Embryonic facial prominence (tissue), 1 donor: ENCODE results near the gene CDKAL1.
"Not testable (repeated sequence)": the region's sequence is repeated elsewhere in the genome, so short reads cannot be mapped to it uniquely, and the experiment has no call there.

Experiments used
- DNase-seq: peaks from one replicate; pipeline ENCODE4 v3.0.0-alpha.2; 2016; ENCODE audit errors: extremely low spot score

The CDKAL1 gene

GRCh38 chr6:20534295-20535262, at the start of gene CDKAL1:
TSS of gene CDKAL1 (plus strand) at chr6:20534457. CDS start at chr6:20546351, 11,894 bp downstream.
- peak; percentile 94 for DNase-seq

GRCh38 chr6:20486641-20487040, 47.6 kb upstream of the CDKAL1 start:
- DNase-seq, result no peak

- no peak for DNase-seq
These were observed 46.4 kb upstream of the CDKAL1 start for GRCh38 chr6:20487669-20488375.

- DNase-seq, result no peak
These were observed 43.7 kb upstream of the CDKAL1 start for GRCh38 chr6:20490591-20490990.

GRCh38 chr6:20492099-20492498, 42.2 kb upstream of the CDKAL1 start:
- DNase-seq, result no peak

GRCh38 chr6:20497216-20498040, 36.8 kb upstream of the CDKAL1 start:
- DNase-seq, result no peak

GRCh38 chr6:20498041-20498385, 36.2 kb upstream of the CDKAL1 start:
- no peak for DNase-seq

- DNase-seq, result no peak
These were observed 25.0 kb upstream of the CDKAL1 start for GRCh38 chr6:20509212-20509611.

- DNase-seq, result no peak
These were observed 22.4 kb upstream of the CDKAL1 start for GRCh38 chr6:20511852-20512251.

GRCh38 chr6:20525208-20525607, 9.0 kb upstream of the CDKAL1 start:
- DNase-seq, result not testable (repeated sequence)

- DNase-seq, result not testable (repeated sequence)
These were observed 5.2 kb upstream of the CDKAL1 start for GRCh38 chr6:20529086-20529448.

- DNase-seq, result no peak
These were observed 1.4 kb upstream of the CDKAL1 start for GRCh38 chr6:20532881-20533280.

- DNase-seq, result no peak
These were observed 437 bp upstream of the CDKAL1 start for GRCh38 chr6:20533746-20534294.

- DNase-seq, result no peak
These were observed 3.9 kb downstream of the CDKAL1 start for GRCh38 chr6:20538131-20538662.

GRCh38 chr6:20538907-20539306, 4.7 kb downstream of the CDKAL1 start:
- DNase-seq, result no peak

GRCh38 chr6:20539387-20539786, 5.1 kb downstream of the CDKAL1 start:
- no peak for DNase-seq

- DNase-seq, result no peak
These were observed 6.4 kb downstream of the CDKAL1 start for GRCh38 chr6:20540683-20541082.

GRCh38 chr6:20541382-20541781, 7.1 kb downstream of the CDKAL1 start:
- no peak for DNase-seq

GRCh38 chr6:20542927-20543602, 8.8 kb downstream of the CDKAL1 start:
- DNase-seq, result no peak

- no peak for DNase-seq
These were observed 14.0 kb downstream of the CDKAL1 start for GRCh38 chr6:20548264-20548663.

- DNase-seq, result not testable (repeated sequence)
These were observed 15.1 kb downstream of the CDKAL1 start for GRCh38 chr6:20549398-20549797.
